BJ (cell line): Measurements from ENCODE around the gene C3orf22. TPM values are rescaled to one million over a fixed set of nuclear protein-coding genes. Genes with fewer than 3 reads are reported as not detected.

Source experiments
- CTCF ChIA-PET: fragments of 350-600 bp; formaldehyde crosslinking; extraction: SDS; loops from one replicate; lab custom pipeline; 2021; ENCODE audit warnings: antibody characterized with exemption, inconsistent platforms; lab: Yijun Ruan, JAX
- POLR2A ChIA-PET: fragments of 300-600 bp; sonication (Branson Sonifier 250); formaldehyde crosslinking; extraction: SDS; loops from one replicate; lab custom pipeline; 2021; ENCODE audit warnings: antibody characterized with exemption; lab: Charles Lee
- DNase-seq: peaks from one replicate; pipeline ENCODE4 v3.0.0-alpha.2; 2011; ENCODE audit warnings: low read depth
- H3K27me3 ChIP-seq: 2 replicates; pipeline ENCODE4 v1.6.0; 2011; ENCODE audit warnings: low read length; ENCODE audit not compliant: control insufficient read depth, insufficient read depth
- H3K36me3 ChIP-seq: 2 replicates; pipeline ENCODE4 v1.5.1; 2011; ENCODE audit warnings: low read length; ENCODE audit not compliant: control insufficient read depth, insufficient read depth
- H3K4me3 ChIP-seq: 2 replicates; pipeline ENCODE4 v1.5.1; 2011; ENCODE audit warnings: low read depth, mild to moderate bottlenecking, control low read depth, low read length
- polyA plus RNA-seq: library from polyadenylated mRNA; depleted of rRNA; stranded (reverse); fragments of >200 nt; gene quantifications from 2 replicates; pipeline ENCODE4 v1.2.3, GENCODE V29; 2011
- TF ChIP-seq, protein P1 (sequence below): IDR thresholded peaks from 2 replicates; pipeline ENCODE4 v1.5.1; 2011; ENCODE audit warnings: low read depth, mild to moderate bottlenecking, control low read depth, inconsistent platforms, low read length, moderate library complexity; ENCODE audit not compliant: insufficient read depth

C3orf22 gene
- polyA plus RNA-seq, 1 experiment = not detected

- POLR2A ChIA-PET = interaction anchor here (0.5 kb wide), 1 partner anchor 649 kb away, joined by 3 read pairs; no protein-coding TSS in a partner anchor
- TF ChIP-seq, protein P1, sequence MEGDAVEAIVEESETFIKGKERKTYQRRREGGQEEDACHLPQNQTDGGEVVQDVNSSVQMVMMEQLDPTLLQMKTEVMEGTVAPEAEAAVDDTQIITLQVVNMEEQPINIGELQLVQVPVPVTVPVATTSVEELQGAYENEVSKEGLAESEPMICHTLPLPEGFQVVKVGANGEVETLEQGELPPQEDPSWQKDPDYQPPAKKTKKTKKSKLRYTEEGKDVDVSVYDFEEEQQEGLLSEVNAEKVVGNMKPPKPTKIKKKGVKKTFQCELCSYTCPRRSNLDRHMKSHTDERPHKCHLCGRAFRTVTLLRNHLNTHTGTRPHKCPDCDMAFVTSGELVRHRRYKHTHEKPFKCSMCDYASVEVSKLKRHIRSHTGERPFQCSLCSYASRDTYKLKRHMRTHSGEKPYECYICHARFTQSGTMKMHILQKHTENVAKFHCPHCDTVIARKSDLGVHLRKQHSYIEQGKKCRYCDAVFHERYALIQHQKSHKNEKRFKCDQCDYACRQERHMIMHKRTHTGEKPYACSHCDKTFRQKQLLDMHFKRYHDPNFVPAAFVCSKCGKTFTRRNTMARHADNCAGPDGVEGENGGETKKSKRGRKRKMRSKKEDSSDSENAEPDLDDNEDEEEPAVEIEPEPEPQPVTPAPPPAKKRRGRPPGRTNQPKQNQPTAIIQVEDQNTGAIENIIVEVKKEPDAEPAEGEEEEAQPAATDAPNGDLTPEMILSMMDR = no peak
- H3K27me3 ChIP-seq = peaks cover 10% of the 10 kb centered on the region
- H3K36me3 ChIP-seq = no peaks in the 10 kb centered on the region
- CTCF ChIA-PET = no interaction called here
- H3K4me3 ChIP-seq = no peak overlapping the region
- no peak for DNase-seq
Measured at GRCh38 chr3:126582311-126582710, 23.6 kb upstream of the C3orf22 start.

DNA sequence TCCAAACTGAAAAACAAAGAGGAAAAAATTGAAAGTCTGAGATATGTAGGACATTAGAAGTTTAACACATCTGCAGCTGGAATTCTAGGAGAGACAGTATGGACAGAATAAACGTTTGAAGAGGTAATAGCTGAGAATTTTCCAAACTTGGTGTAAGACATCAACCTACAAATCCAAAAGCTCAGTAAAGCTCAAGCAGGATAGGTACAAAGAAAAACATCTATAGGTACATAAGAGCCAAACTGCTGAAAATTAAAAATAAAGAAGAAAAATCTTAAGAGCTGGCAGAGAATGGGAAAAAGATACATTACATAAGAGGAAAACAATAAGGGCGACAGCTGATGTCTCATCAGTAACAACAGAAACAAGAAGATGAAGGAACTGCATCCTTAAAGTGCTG, 22.8 kb upstream of the C3orf22 start:
- Histone ChIP-seq H3K4me3 (no peak overlapping the region), H3K27me3 (peaks cover 10% of the 10 kb centered on the region), H3K36me3 (no peaks in the 10 kb centered on the region)
- TF ChIP-seq, protein P1 = no peak
- no peak for DNase-seq
- ChIA-PET POLR2A (no interaction called here), CTCF (no interaction called here)

GRCh38 chr3:126580746-126581145, 22.0 kb upstream of the C3orf22 start:
- H3K36me3 ChIP-seq = no peaks in the 10 kb centered on the region
- ChIA-PET POLR2A (interaction anchor here (0.6 kb wide), 1 partner anchor 30 kb away, joined by 3 read pairs; no protein-coding TSS in a partner anchor), CTCF (no interaction called here)

DNA sequence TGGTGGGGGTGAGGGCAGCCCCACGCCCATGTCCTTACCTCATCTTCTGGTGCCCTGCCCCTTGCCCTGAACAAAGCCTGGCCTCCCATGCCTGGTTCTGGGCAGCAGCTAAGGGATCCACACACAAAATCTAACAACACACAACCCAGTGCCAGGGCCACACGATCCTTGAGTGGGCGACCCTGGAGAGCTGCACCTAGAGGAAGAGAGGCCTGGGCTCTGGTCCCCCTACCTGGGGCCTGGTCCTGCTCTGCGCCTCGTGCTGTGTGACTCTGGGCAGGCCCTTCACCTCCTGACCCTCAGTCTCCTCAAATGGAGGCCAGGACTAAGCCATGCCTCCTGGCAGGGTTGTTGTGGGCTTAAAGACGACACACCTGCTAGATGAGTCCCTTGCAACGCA, 20.0 kb upstream of the C3orf22 start:
- POLR2A ChIA-PET = no interaction called here
- TF ChIP-seq, protein P1 = no peak
- Histone ChIP-seq H3K36me3 (no peaks in the 10 kb centered on the region), H3K27me3 (peaks cover 10% of the 10 kb centered on the region), H3K4me3 (no peak overlapping the region)
- CTCF ChIA-PET = no interaction called here
- DNase-seq = no peak

More at GRCh38 chr3:126580746-126581145, 22.0 kb upstream of the C3orf22 start:
- Histone ChIP-seq H3K27me3 (peaks cover 10% of the 10 kb centered on the region), H3K4me3 (no peak overlapping the region)
- DNase-seq = no peak
- TF ChIP-seq, protein P1 = no peak

- DNase-seq = no peak
- Histone ChIP-seq H3K36me3 (no peaks in the 10 kb centered on the region), H3K4me3 (no peak overlapping the region), H3K27me3 (peaks cover 15% of the 10 kb centered on the region)
- ChIA-PET CTCF (no interaction called here), POLR2A (no interaction called here)
- TF ChIP-seq, protein P1 = no peak
Measured at GRCh38 chr3:126577261-126577660, 18.5 kb upstream of the C3orf22 start.
